GM18499 (cell line): ENCODE measurements around the gene WDR90.
A peak's percentile ranks its signal among the peaks of the same experiment; 100 is the strongest.
"Not testable (repeated sequence)": the region's sequence is repeated elsewhere in the genome, so short reads cannot be mapped to it uniquely, and the experiment has no call there.

Experiments
- ATAC-seq: cut with Tn5 transposase; IDR thresholded peaks from one replicate; pipeline ENCODE4 v1.9.1; 2021; ENCODE audit warnings: moderate number of reproducible peaks; ENCODE audit not compliant: insufficient read depth, unreplicated experiment

The WDR90 gene

GRCh38 chr16:684071-684794, 35.1 kb downstream of the WDR90 start, which contains the start of gene JMJD8:
Gene JMJD8, minus strand, starts transcription at chr16:684334. Its CDS starts 15 bp downstream, at chr16:684319.
- peak; percentile 59 for ATAC-seq

- ATAC-seq, result no peak
Observed at GRCh38 chr16:684961-685696, 36.0 kb downstream of the WDR90 start.

- no peak for ATAC-seq
Observed at GRCh38 chr16:685967-686366, 36.8 kb downstream of the WDR90 start.

- ATAC-seq, result no peak
Observed at GRCh38 chr16:686459-687260, 37.5 kb downstream of the WDR90 start.

- no peak for ATAC-seq
Observed at GRCh38 chr16:687499-687898, 38.3 kb downstream of the WDR90 start.

GRCh38 chr16:689175-689897, 40.2 kb downstream of the WDR90 start:
- ATAC-seq, result no peak

GRCh38 chr16:691242-691641, 42.1 kb downstream of the WDR90 start:
- ATAC-seq, result not testable (repeated sequence)

- ATAC-seq, result no peak
Observed at GRCh38 chr16:692356-693108, 43.4 kb downstream of the WDR90 start.

GRCh38 chr16:693364-693763, 44.2 kb downstream of the WDR90 start:
- no peak for ATAC-seq

- ATAC-seq, result no peak
Observed at GRCh38 chr16:693766-694165, 44.6 kb downstream of the WDR90 start.

- no peak for ATAC-seq
Observed at GRCh38 chr16:694187-694862, 45.2 kb downstream of the WDR90 start.

- no peak for ATAC-seq
Observed at GRCh38 chr16:694863-695354, 45.7 kb downstream of the WDR90 start.

- ATAC-seq, result no peak
Observed at GRCh38 chr16:695355-696089, 46.4 kb downstream of the WDR90 start.

GRCh38 chr16:698911-699671, 49.9 kb downstream of the WDR90 start:
- ATAC-seq, result no peak

GRCh38 chr16:700684-701584, 51.8 kb downstream of the WDR90 start:
- ATAC-seq, result no peak

GRCh38 chr16:702341-702740, 53.2 kb downstream of the WDR90 start:
- ATAC-seq, result no peak
